HG02938 (cell line): ENCODE results near the gene KLF1.

Source experiments
- ATAC-seq: cut with Tn5 transposase; IDR thresholded peaks from one replicate; pipeline ENCODE4 v1.9.1; 2021; ENCODE audit warnings: mild to moderate bottlenecking, moderate library complexity; ENCODE audit not compliant: unreplicated experiment

Gene KLF1

DNA sequence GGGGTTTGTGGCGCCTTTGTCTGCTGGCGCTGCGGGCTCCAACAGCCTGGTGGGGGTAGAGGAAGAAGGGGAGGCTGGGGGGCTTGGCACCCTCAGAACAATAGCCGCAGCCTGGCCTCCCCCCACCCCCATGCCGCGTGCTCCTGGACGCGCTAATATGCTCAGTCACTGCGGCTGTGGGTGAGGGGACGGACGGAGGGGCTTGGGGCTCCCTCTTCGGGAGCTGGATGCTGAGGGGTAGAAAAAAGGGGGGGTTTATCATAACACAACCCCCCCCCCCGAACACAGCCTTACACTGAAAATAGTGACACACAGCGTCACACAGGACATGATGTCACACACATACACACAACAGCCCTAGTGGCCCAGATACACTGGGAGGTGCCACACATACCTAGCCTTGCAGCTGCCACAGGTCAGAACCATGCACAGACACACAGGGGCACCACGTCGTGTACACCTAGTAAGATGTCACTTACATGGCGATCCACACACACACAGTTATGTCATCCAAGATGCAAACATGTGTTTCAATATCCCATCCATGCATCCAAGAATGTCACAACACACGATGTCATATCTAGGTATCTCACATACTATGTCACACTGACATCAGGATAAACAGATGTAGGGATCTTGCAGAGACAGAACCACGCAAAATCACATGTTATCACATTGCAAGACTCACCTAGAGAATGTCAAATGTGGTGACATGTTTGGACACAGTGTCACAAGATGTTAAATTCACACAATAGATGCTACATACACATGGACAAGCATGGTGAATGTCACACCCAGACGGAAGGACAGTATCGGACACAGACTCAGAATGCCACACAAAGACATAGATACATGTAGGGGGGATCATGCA lies 47.9 kb downstream of the KLF1 start:
- ATAC-seq: no peak

DNA sequence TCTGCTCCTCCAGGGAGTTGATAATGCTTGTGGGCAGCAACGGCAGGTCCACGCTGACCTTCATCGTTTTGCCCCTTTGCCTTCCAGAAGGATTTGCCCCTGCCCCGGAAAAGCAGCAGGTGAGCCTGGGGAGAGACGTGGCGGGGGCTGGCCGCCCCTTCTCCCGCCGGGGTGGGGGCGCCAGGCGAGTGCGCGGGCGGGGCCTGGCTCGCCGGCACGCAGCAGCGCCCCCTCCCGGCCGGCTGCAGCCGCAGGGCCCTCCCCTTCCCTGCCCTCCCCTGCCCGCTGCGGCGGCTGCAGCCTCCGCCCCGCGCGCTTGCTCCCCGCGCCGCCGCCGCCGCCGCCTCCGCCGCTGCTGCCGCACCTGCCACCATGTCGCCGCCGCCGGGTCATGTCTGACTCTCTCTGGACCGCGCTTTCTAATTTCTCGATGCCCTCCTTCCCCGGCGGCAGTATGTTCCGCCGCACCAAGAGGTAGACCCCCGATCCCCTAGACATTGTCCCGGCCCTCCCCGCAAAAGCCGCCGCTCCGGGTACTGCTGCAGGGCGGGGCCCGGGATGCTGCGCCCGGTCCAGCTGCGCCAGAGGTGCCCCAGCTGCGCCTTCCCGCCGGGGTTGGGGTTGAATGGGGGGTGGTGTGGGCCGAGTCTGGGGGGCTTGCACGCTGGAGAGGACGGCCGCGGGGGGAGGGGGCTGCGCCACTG lies 48.7 kb downstream of the KLF1 start, which contains the start of gene MAST1:
Gene MAST1, plus strand, starts transcription at position 334 of the 704 bp plus-strand sequence. Its CDS starts 58 bp downstream, at position 392.
- ATAC-seq: no peak

DNA sequence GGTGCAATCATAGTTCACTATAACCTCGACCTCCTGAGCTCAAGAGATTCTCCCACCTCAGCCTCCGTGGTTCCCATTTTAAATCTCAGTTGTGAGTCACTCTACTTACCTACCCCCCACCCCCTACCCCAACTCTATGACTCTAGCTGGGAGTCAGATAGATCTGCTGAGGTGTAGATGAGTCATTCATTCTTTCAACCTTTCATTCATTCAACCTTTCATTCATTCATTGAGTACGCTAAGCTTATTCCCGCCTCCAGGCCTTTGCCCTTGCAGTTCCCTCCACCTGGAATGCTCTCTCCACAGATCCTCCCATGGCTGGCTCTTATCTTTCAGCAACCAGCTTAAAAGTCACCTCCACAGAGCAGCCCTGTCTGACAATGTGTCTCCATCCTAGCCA lies 49.8 kb downstream of the KLF1 start:
- ATAC-seq: no peak

DNA sequence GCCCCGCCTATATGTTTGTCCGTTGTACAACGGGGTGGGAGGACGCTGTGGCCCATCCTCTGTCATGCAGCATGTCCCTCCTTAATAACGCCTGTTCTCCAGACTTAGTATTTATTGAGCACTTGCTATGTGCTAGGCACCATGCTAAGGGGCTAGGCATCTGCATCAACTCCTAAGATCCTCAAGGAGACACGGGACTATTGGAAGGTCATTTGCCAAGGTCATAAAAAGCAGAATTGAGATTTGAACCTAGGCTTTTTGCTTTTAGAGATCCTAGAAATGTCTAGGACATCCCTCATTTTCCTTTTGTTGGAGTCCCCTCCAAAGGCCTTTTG lies 50.5 kb downstream of the KLF1 start:
- ATAC-seq: no peak

DNA sequence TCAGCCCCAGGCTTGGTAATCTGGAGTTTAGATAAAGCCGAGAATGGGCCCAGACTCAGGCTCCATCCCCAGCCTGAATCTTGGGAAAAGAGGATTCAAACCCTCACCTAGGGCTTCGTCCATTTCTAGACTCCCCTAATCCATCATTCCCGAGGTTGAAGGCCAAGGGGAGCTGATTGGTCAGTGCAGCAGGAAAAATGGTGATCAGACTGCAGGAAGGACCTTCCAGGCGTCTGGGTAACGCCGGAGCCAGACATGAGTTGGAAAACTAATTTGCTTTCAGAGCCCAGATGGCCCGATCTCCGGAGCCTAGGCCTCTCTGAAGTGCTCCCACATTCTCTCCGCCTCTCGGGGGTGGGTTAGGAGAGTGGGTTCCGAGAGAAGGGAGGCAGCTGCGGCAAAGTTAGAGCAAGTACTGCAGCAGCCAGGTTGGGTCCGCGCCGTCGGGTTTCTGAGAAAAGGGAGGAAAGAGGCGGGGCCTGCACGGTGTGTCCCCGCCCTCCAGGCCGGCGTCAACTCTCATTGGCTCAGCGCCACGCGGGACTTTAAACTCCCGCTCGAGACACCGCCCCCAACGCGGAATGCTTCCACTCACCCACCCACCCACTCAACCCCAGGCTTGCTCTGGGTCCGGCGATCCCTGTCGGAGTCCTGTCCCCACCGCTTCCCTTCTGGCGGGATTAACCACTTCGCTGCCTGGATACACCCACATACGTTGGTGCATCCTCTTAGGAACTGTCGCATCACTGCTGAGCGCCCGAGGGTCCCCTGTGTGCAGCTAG lies 51.8 kb downstream of the KLF1 start:
- ATAC-seq: no peak

DNA sequence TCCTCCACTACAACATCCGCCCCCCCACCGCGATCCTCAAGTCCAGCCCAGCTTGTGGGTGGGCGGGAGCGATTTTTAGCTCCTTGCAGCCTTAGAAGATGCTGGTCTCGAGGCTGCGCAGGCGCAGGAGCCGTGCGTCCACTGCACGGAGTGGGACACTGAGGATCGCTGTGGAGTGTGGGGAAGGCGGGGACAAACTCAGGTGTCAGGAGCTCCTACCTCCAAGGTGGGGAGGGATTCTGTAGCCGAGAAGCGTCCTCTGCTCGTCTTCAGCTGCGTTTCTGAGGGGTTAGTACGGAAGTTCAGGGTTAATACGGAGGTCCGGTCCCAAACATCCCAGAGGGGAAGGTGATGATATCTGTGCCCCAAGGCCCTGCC lies 52.4 kb downstream of the KLF1 start, which contains the start of gene RTBDN:
Gene RTBDN, minus strand, starts transcription at position 14 of the 378 bp plus-strand sequence. CDS start 4,600 bp downstream, outside the sequence.
- no peak for ATAC-seq
